ENCODE measurements around the gene STYXL1.

Gene STYXL1

DNA sequence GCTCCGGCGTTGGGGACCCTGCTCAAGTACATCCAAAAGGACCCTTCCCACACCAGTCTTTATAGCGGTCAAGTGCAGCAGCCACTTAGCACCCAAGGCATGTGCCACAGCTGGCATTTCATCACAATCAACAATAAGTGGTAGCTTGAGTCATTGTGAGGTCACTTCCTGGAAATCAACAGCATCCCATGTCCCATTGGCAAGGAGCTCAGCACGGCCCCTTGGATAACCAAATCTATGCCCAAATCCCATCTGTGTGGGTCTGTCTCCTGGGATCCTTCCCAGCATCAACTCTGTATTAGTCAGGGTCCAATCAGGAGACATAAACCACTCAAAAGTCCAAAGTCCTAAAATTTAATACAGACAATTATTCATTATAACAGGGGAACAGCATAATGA, 27.2 kb upstream of the STYXL1 start:
- no peak overlapping the region for H3K27ac ChIP-seq (replicated peaks; ENCODE audit: low read length)
- H2BK120ac ChIP-seq (ENCODE audit: low read depth, low read length): no peak overlapping the region
- no peak overlapping the region for H3K4me2 ChIP-seq (ENCODE audit: insufficient read depth, low read length, poor library complexity, severe bottlenecking)
- H2BK15ac ChIP-seq (ENCODE audit: low read length): no peak overlapping the region
- no peak overlapping the region for H3K14ac ChIP-seq (ENCODE audit: low read length)
- H3K18ac ChIP-seq (ENCODE audit: low read length): peak overlapping the region; percentile 7
- no peaks in the 10 kb centered on the region for H3K9me3 ChIP-seq (replicated peaks in 1 of 2; ENCODE audit: control insufficient read depth in 2 of 2, insufficient read depth in 1 of 2, low read depth in 1 of 2, low read length in 2 of 2)
- H3K4me1 ChIP-seq (ENCODE audit: control insufficient read depth in 2 of 2, insufficient read depth in 1 of 2, low read depth in 1 of 2, low read length in 2 of 2): no peaks in the 10 kb centered on the region
- no peak overlapping the region for H3K9ac ChIP-seq (ENCODE audit: low read depth, low read length, poor library complexity)
- no peak overlapping the region for H3K4ac ChIP-seq (ENCODE audit: low read length)
- H2BK5ac ChIP-seq (ENCODE audit: low read length): no peak overlapping the region
- H3K79me1 ChIP-seq (ENCODE audit: low read depth, low read length): peaks cover 2% of the 10 kb centered on the region
- H2AFZ ChIP-seq (ENCODE audit: low read length): no peak overlapping the region
- H3K23ac ChIP-seq (ENCODE audit: low read depth, low read length, poor library complexity): peak overlapping the region; percentile 11
- H2BK12ac ChIP-seq (ENCODE audit: low read length): no peak overlapping the region
- H3K27me3 ChIP-seq (ENCODE audit: control insufficient read depth in 3 of 3, insufficient read depth in 3 of 3, low read depth in 1 of 3, low read length in 3 of 3): no peaks in the 10 kb centered on the region
- no CpG with 5 or more reads among the region's 4 CpGs for WGBS, 2 donors (ENCODE audit: extremely low coverage in 2 of 2, insufficient read length in 2 of 2, insufficient replicate concordance in 1 of 2)
- no peak overlapping the region for H4K91ac ChIP-seq (ENCODE audit: low read depth, low read length, poor library complexity)
- peak overlapping the region; percentile 19 for H4K8ac ChIP-seq (ENCODE audit: low read depth, low read length)
- H3K4me3 ChIP-seq (ENCODE audit: low read length in 2 of 2): peak overlapping the region in 1 of 2 donors; percentile 65
- no peak for DNase-seq (ENCODE audit: low spot score)
- H3K36me3 ChIP-seq (replicated peaks in 1 of 2; ENCODE audit: control insufficient read depth in 2 of 2, insufficient read depth in 2 of 2, low read length in 2 of 2): no peaks in the 10 kb centered on the region
- H2AK5ac ChIP-seq (ENCODE audit: low read depth, low read length): peak overlapping the region; percentile 61

DNA sequence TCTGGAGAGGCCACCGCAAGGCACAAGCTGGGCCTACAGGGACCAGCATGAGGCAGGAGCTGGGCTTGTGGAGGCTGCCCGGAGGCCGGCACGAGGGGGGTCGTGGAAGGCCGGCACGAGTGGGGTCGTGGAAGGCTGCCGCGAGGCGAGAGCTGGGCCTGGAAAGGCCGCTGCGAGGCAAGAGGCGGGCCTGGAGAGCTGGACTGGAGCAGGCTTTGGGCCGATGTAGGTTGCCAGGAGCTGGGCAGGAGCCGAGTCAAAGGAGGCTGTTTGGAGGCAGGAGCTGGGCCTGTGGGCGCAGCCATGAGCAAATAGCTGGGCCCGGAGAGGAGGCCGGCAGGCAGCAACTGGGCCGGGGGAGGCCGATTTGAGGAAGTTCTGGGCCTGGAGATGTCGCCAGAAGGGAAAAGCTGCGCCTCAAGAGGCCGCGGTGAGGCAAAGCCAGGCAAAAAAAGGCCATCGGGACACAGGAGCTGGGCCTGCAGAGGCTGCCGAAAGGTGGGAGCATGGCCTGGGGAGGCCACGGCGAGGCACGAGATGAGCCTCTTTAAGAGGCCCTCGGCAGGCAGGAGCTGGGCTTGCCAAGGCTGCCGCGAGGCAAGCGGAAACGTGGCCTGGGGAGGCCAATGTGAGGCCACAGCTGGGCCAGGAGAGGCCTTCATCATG, 26.6 kb upstream of the STYXL1 start:
- peaks cover 2% of the 10 kb centered on the region for H3K79me1 ChIP-seq (ENCODE audit: low read depth, low read length)
- H3K4me2 ChIP-seq (ENCODE audit: insufficient read depth, low read length, poor library complexity, severe bottlenecking): no peak overlapping the region
- H3K14ac ChIP-seq (ENCODE audit: low read length): no peak overlapping the region
- H3K36me3 ChIP-seq (replicated peaks in 1 of 2; ENCODE audit: control insufficient read depth in 2 of 2, insufficient read depth in 2 of 2, low read length in 2 of 2): no peaks in the 10 kb centered on the region
- H3K18ac ChIP-seq (ENCODE audit: low read length): peak overlapping the region; percentile 7
- H4K8ac ChIP-seq (ENCODE audit: low read depth, low read length): peak overlapping the region; percentile 19
- H3K23ac ChIP-seq (ENCODE audit: low read depth, low read length, poor library complexity): peak overlapping the region; percentile 11
- H3K27ac ChIP-seq (replicated peaks; ENCODE audit: low read length): no peak overlapping the region
- no peaks in the 10 kb centered on the region for H3K9me3 ChIP-seq (replicated peaks in 1 of 2; ENCODE audit: control insufficient read depth in 2 of 2, insufficient read depth in 1 of 2, low read depth in 1 of 2, low read length in 2 of 2)
- H2BK12ac ChIP-seq (ENCODE audit: low read length): no peak overlapping the region
- H3K4me1 ChIP-seq (ENCODE audit: control insufficient read depth in 2 of 2, insufficient read depth in 1 of 2, low read depth in 1 of 2, low read length in 2 of 2): no peaks in the 10 kb centered on the region
- WGBS, 2 donors (ENCODE audit: extremely low coverage in 2 of 2, insufficient read length in 2 of 2, insufficient replicate concordance in 1 of 2): no CpG with 5 or more reads among the region's 35 CpGs
- H3K9ac ChIP-seq (ENCODE audit: low read depth, low read length, poor library complexity): no peak overlapping the region
- H3K4me3 ChIP-seq (ENCODE audit: low read length in 2 of 2): peak overlapping the region in 1 of 2 donors; percentile 65
- no peaks in the 10 kb centered on the region for H3K27me3 ChIP-seq (ENCODE audit: control insufficient read depth in 3 of 3, insufficient read depth in 3 of 3, low read depth in 1 of 3, low read length in 3 of 3)
- peak overlapping the region; percentile 52 for H2BK120ac ChIP-seq (ENCODE audit: low read depth, low read length)
- no peak for DNase-seq (ENCODE audit: low spot score)
- H3K4ac ChIP-seq (ENCODE audit: low read length): no peak overlapping the region
- no peak overlapping the region for H4K91ac ChIP-seq (ENCODE audit: low read depth, low read length, poor library complexity)
- peak overlapping the region; percentile 61 for H2AK5ac ChIP-seq (ENCODE audit: low read depth, low read length)
- peak overlapping the region; percentile 51 for H2AFZ ChIP-seq (ENCODE audit: low read length)
- no peak overlapping the region for H2BK5ac ChIP-seq (ENCODE audit: low read length)
- peak overlapping the region; percentile 69 for H2BK15ac ChIP-seq (ENCODE audit: low read length)

DNA sequence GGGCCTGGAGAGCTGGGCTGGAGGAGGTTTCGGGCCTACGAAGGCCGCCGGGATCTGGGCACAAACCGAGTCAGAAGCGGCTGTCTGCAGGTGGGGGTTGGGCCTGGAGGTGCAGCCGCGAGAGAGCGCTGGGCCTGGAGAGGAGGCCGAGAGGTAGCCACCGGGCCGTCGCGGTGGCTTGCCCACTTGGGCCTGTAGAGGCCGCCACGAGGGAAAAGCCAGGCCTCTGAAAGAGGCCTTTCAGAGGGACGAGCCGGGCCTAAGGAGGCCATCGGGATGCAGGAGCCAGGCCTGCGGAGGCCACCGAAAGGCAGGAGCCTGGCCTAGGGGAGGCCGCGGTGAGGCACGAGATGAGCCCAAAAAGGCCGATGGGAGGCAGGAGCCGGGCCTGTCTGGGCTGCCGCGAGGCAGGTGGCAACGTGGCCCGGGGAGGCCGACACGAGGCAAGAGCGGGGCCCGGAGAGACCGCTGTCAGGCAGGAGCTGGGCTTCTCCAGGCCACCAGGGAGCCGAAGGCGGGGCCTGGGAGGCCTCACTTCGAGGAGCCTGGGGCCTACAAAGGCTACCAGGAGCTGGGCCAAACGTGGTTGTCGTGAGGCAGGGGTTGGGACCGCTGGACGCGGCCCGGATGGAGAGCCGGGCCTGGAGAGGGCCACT, 25.7 kb upstream of the STYXL1 start:
- Histone ChIP-seq H3K4ac (ENCODE audit: low read length) (no peak overlapping the region), H3K4me2 (ENCODE audit: insufficient read depth, low read length, poor library complexity, severe bottlenecking) (no peak overlapping the region), H3K27me3 (ENCODE audit: control insufficient read depth in 3 of 3, insufficient read depth in 3 of 3, low read depth in 1 of 3, low read length in 3 of 3) (no peaks in the 10 kb centered on the region), H4K8ac (ENCODE audit: low read depth, low read length) (no peak overlapping the region), H3K18ac (ENCODE audit: low read length) (peak overlapping the region; percentile 24), H3K79me1 (ENCODE audit: low read depth, low read length) (peaks cover 4% of the 10 kb centered on the region), H2AFZ (ENCODE audit: low read length) (peak overlapping the region; percentile 51), H2AK5ac (ENCODE audit: low read depth, low read length) (peak overlapping the region; percentile 68), H2BK120ac (ENCODE audit: low read depth, low read length) (peak overlapping the region; percentile 11), H3K4me1 (ENCODE audit: control insufficient read depth in 2 of 2, insufficient read depth in 1 of 2, low read depth in 1 of 2, low read length in 2 of 2) (no peaks in the 10 kb centered on the region), H2BK12ac (ENCODE audit: low read length) (no peak overlapping the region), H3K4me3 (ENCODE audit: low read length in 2 of 2) (no peak overlapping the region), H3K27ac (replicated peaks; ENCODE audit: low read length) (no peak overlapping the region), H2BK5ac (ENCODE audit: low read length) (no peak overlapping the region), H4K91ac (ENCODE audit: low read depth, low read length, poor library complexity) (no peak overlapping the region), H3K9me3 (replicated peaks in 1 of 2; ENCODE audit: control insufficient read depth in 2 of 2, insufficient read depth in 1 of 2, low read depth in 1 of 2, low read length in 2 of 2) (no peaks in the 10 kb centered on the region), H3K36me3 (replicated peaks in 1 of 2; ENCODE audit: control insufficient read depth in 2 of 2, insufficient read depth in 2 of 2, low read length in 2 of 2) (no peaks in the 10 kb centered on the region), H3K9ac (ENCODE audit: low read depth, low read length, poor library complexity) (no peak overlapping the region), H2BK15ac (ENCODE audit: low read length) (peak overlapping the region; percentile 69), H3K14ac (ENCODE audit: low read length) (no peak overlapping the region), H3K23ac (ENCODE audit: low read depth, low read length, poor library complexity) (no peak overlapping the region)
- DNase-seq (ENCODE audit: low spot score): no peak
- WGBS, 2 donors (ENCODE audit: extremely low coverage in 2 of 2, insufficient read length in 2 of 2, insufficient replicate concordance in 1 of 2): no CpG with 5 or more reads among the region's 45 CpGs
